Stomach (tissue), 4 donors: ENCODE measurements around the gene TECR.

Source experiments
- CTCF ChIP-seq, 7 experiments: fragments of 450-650 bp in 4 of 7; fragments of 200-600 bp in 3 of 7; sonication (generic) in 3 of 7; IDR thresholded peaks; one replicate each; pipeline ENCODE4 v1.5.1; 2016 to 2019; ENCODE audit warnings: antibody characterized with exemption in 7 of 7, control low read depth in 2 of 7, mild to moderate bottlenecking in 1 of 7
- POLR2A ChIP-seq, 4 donors: fragments of 450-650 bp; IDR thresholded peaks; one replicate each; pipeline ENCODE4 v1.6.1; 2016; ENCODE audit warnings: antibody characterized with exemption in 4 of 4, control low read depth in 2 of 4, mild to moderate bottlenecking in 1 of 4, moderate library complexity in 1 of 4

GRCh38 chr19:14480700-14481079 is 48.7 kb upstream of the TECR start:
- TF ChIP-seq POLR2A (IDR thresholded peaks at IDR 0.05) (no peak), CTCF (IDR thresholded peaks at IDR 0.05) (no peak)
